Posterior cingulate gyrus (tissue), 11 donors: ENCODE data around the gene ALOX15B.

Source experiments
- DNase-seq, 10 donors: peaks; one replicate each; pipeline versions ENCODE4 v3.0.0 to v3.0.0-alpha.2; 2020 to 2021; ENCODE audit warnings: mixed read lengths in 3 of 10
- intact Hi-C: fragments of 100-400 bp; cut with DNase I; formaldehyde crosslinking; loops from one replicate; pipeline ENCODE4 v1.15.1; 2023

The ALOX15B gene

GRCh38 chr17:8031261-8031661, 7.6 kb upstream of the ALOX15B start:
- DNase-seq = peak in 1 of 10 donors; percentile 67
- intact Hi-C loops = no loop called here

- DNase-seq = no peak
- intact Hi-C loops = no loop called here
These were observed 6.9 kb upstream of the ALOX15B start for GRCh38 chr17:8031950-8032349.

- intact Hi-C loops = no loop called here
- no peak for DNase-seq
These were observed 6.4 kb upstream of the ALOX15B start for GRCh38 chr17:8032442-8032841.

GRCh38 chr17:8039611-8040168, 831 bp downstream of the ALOX15B start:
- DNase-seq = no peak
- intact Hi-C loops = loop anchor here (10.0 kb wide), 1 partner anchor 295 kb away; no protein-coding TSS in a partner anchor

GRCh38 chr17:8041249-8041928, 2.5 kb downstream of the ALOX15B start:
- intact Hi-C loops = loop anchor here (1.0 to 10.0 kb wide), 2 partner anchors 183 to 297 kb away; partner anchors contain the start of gene CYB5D1
- DNase-seq = peak in 2 of 10 donors; percentile 26 to 43

- DNase-seq = no peak
- intact Hi-C loops = loop anchor here (1.0 to 10.0 kb wide), 2 partner anchors 184 to 297 kb away; partner anchors contain the start of gene CYB5D1
These were observed 3.1 kb downstream of the ALOX15B start for GRCh38 chr17:8041979-8042378.

DNA sequence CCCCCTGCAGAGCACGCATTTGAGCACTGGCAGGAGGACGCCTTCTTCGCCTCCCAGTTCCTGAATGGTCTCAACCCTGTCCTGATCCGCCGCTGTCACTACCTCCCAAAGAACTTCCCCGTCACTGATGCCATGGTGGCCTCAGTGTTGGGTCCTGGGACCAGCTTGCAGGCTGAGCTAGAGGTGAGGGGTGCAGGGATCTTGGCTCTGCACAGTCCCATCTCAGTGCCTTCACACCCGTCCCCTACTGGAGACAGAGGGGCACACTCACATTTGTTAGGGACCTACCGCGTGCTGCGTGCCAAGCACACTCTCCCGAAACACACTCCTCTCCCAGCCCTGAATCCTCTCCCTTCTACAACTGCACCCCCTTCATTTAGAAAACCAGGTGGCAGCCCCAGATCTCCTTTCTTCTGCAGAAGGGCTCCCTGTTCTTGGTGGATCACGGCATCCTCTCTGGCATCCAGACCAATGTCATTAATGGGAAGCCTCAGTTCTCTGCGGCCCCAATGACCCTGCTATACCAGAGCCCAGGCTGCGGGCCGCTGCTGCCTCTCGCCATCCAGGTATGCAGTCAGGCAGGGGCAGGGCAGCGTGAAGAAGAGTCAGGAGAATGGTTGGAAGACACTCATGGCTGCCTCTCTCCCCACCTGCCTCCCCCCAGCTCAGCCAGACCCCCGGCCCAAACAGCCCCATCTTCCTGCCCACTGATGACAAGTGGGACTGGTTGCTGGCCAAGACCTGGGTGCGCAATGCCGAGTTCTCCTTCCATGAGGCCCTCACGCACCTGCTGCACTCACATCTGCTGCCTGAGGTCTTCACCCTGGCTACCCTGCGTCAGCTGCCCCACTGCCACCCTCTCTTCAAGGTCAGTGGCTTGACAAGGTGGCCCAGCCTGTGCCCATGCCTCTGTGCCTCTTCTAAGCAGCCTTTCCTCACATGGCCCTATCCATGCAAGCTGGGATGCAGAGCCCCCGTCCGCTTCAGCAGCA, 6.3 kb downstream of the ALOX15B start:
- intact Hi-C loops = loop anchor here (10.0 kb wide), 1 partner anchor 300 kb away; no protein-coding TSS in a partner anchor
- DNase-seq = no peak

GRCh38 chr17:8046306-8046928, 7.6 kb downstream of the ALOX15B start:
- DNase-seq = no peak
- intact Hi-C loops = loop anchor here (10.0 kb wide), 1 partner anchor 302 kb away; no protein-coding TSS in a partner anchor

GRCh38 chr17:8046929-8047768, 8.3 kb downstream of the ALOX15B start:
- no peak for DNase-seq
- intact Hi-C loops = loop anchor here (10.0 kb wide), 1 partner anchor 302 kb away; no protein-coding TSS in a partner anchor

- no peak for DNase-seq
- intact Hi-C loops = loop anchor here (10.0 kb wide), 1 partner anchor 303 kb away; no protein-coding TSS in a partner anchor
These were observed 8.9 kb downstream of the ALOX15B start for GRCh38 chr17:8047769-8048110.

- no peak for DNase-seq
- intact Hi-C loops = loop anchor here (10.0 kb wide), 1 partner anchor 303 kb away; no protein-coding TSS in a partner anchor
These were observed 9.4 kb downstream of the ALOX15B start for GRCh38 chr17:8048236-8048635.

GRCh38 chr17:8048736-8049135, 9.9 kb downstream of the ALOX15B start:
- intact Hi-C loops = loop anchor here (10.0 kb wide), 1 partner anchor 304 kb away; no protein-coding TSS in a partner anchor

DNA sequence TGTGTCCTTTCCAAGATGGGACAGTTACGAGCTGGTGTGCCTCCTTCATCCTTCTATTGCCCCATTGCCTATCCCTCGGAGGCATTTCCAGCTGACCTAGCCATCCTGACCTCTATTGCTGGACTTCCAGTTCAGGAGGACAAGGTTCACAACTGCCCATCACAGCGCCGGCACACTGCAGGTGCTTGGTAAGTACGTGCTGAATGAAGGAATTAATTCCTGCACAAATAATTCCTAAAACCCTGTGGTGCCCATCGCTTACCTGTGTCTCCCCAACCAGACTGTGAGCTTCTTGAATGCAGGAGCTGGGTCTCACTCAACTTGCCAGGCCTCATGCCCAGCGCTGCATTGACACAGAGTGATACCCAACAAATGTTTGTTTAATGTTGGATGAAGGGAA, 13.0 kb downstream of the ALOX15B start:
- intact Hi-C loops = no loop called here
- DNase-seq = no peak

More at GRCh38 chr17:8048736-8049135, 9.9 kb downstream of the ALOX15B start:
- DNase-seq = no peak

DNA sequence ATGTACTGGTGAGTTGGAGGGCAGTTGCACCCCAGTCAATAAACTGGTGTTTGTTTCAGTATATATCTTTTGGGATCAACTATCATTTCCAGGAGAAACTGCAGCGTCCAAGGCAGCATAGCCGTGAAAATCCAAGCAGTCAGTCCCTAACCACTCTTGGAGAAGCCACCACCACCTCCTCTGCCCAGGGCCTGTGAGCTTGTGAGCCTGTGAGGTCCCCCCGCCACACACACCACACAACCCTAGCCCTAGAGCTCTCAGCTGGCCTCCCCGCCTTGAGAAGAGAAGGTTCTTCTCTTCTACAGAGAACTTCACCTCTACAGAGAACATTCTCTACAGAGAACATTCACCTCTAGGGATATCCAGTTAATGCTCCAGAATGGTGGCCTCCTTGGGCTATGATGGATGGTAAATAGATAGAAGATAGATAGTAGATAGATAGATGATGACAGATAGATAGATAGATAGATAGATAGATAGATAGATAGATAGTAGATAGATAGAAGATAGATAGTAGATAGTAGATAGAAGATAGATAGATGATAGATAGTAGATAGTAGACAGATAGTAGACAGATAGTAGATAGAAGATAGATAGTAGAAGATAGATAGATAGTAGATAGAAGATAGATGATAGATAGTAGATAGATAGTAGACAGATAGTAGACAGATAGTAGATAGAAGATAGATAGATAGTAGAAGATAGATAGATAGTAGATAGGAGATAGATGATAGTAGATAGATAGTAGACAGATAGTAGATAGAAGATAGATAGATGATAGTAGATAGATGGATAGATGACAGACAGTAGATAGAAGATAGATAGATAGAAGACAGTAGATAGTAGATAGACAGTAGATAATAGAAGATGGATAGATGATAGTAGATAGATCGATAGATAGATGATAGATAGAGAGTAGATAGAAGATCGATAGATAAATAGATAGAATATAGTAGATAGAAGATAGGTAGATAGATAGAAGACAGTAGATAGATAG, 13.7 kb downstream of the ALOX15B start:
- no peak for DNase-seq
- intact Hi-C loops = no loop called here

DNA sequence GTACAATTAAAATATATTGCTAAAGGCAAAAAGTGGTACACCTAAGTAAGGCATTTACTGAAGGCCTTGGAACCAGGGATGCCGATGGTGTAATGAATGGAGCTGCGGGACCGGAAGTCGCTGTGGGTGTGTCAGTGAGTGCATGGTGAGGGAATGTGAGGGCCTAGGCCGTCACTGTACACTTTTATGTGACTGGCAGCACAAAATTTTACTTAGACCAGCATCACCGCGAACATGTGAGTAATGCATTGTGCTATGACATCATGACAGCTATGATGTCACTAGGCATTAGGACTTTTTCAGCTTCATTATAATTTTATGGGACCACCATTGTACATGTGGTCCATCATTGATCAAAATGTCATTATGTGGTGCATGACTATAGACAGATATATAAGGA, 14.7 kb downstream of the ALOX15B start:
- intact Hi-C loops = no loop called here

DNA sequence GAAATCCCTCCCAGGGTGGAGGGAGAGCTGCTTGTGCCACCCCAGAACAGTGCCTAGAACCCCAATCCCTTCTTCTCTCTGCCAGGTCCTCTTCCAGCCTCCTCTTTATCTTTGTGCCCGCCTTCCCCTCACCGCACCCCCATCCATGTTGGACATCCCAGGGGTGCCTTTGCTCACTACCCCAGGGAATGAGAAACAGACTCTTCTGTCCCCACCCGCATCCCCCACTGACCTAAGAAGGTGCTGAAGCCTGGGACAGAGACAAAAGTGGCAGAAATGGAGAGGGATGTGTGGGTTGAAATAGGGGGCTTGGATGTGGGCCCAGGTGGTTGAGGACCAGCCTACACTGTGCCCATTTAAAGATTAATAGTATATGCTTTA, 17.0 kb downstream of the ALOX15B start:
- DNase-seq = no peak
- intact Hi-C loops = loop anchor here (5.0 kb wide), 2 partner anchors 64 to 189 kb away; no protein-coding TSS in a partner anchor

More for the DNA sequence above, 14.7 kb downstream of the ALOX15B start:
- DNase-seq = no peak

DNA sequence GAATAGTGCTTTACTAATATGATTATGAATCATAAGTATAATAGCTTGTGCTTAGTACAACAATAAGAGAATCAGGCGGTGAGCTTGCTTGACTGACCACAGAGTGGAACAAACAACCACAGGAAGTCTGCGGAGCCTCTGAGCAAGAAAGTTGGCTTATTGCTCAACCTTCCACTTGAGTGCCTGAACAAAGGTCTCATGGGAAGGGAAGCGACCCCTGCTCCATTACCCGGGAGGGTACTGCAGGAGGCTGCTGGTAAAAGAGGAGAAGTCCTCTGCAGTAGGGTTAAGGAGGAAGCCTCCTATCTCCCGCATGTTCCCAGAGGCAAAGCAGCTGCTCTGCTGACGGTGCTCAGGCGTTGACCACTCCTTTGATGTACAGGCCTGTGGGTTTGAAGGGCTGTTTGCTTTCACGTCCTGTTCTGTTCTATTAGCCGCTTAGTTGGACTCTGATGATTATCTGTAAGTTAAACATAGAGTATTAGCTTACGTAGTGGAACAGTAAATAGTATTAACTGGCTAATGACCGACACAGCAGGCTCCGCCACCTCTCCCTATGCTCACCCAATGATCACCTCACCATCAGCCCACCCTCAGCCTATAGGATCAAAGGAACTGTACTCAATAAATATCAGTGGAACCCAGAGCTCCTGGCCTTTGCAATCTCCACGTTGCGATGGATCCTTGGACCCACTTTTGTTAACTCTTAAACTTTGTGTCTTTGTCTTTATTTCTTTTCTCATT, 17.5 kb downstream of the ALOX15B start:
- intact Hi-C loops = loop anchor here (5.0 kb wide), 2 partner anchors 64 to 189 kb away; no protein-coding TSS in a partner anchor

More for the DNA sequence above, 17.5 kb downstream of the ALOX15B start:
- peak in 2 of 10 donors; percentile 36 for DNase-seq
